H1 (cell line): ENCODE measurements around the gene NR1I2.

Experiments used
- GTF2F1 ChIP-seq: IDR thresholded peaks from 2 replicates; pipeline ENCODE4 v1.6.1; 2012; ENCODE audit warnings: low read depth, low read length, improper control_type of control experiment, borderline replicate concordance
- JUN ChIP-seq: IDR thresholded peaks from 2 replicates; pipeline ENCODE4 v1.6.1; 2011; ENCODE audit warnings: low read depth, mild to moderate bottlenecking, improper control_type of control experiment, low read length
- KDM4A ChIP-seq: IDR thresholded peaks from one replicate; pipeline ENCODE4 v1.7.1; 2012; ENCODE audit warnings: low read depth, mild to moderate bottlenecking, moderate library complexity, low read length, inconsistent platforms; ENCODE audit not compliant: severe bottlenecking
- POLR2A ChIP-seq, 2 experiments: IDR thresholded peaks; 1 replicate in 1 of 2; 2 replicates in 1 of 2; pipeline ENCODE4 v1.6.1; 2011; ENCODE audit warnings: low read depth in 2 of 2, low read length in 2 of 2, mild to moderate bottlenecking in 2 of 2; ENCODE audit errors: control extremely low read depth in 1 of 2
- RNF2 ChIP-seq: fragments of 200-900, 300-1000 bp; sonication (generic); IDR thresholded peaks from 2 replicates; pipeline ENCODE4 v1.7.1; 2016; ENCODE audit warnings: borderline replicate concordance, low read depth, mild to moderate bottlenecking, antibody characterized with exemption, low read length; ENCODE audit not compliant: poor library complexity, severe bottlenecking; ENCODE audit errors: missing control alignments
- TEAD4 ChIP-seq: IDR thresholded peaks from 2 replicates; pipeline ENCODE4 v1.6.1; 2012; ENCODE audit warnings: low read depth, low read length, inconsistent platforms, mixed read lengths
- ZNF274 ChIP-seq: IDR thresholded peaks from 2 replicates; pipeline ENCODE4 v1.7.0; 2012; ENCODE audit warnings: low read length, borderline replicate concordance; ENCODE audit errors: extremely low read depth
- TF ChIP-seq, protein P1 (sequence below), 3 experiments: IDR thresholded peaks; 1 replicate in 2 of 3; 2 replicates in 1 of 3; pipeline versions ENCODE4 v1.5.1 to v1.6.1; 2011; ENCODE audit warnings: low read length in 3 of 3, mild to moderate bottlenecking in 3 of 3, inconsistent platforms in 2 of 3, low read depth in 1 of 3, moderate library complexity in 1 of 3; ENCODE audit not compliant: insufficient read depth in 1 of 3; ENCODE audit errors: control extremely low read depth in 1 of 3

DNA sequence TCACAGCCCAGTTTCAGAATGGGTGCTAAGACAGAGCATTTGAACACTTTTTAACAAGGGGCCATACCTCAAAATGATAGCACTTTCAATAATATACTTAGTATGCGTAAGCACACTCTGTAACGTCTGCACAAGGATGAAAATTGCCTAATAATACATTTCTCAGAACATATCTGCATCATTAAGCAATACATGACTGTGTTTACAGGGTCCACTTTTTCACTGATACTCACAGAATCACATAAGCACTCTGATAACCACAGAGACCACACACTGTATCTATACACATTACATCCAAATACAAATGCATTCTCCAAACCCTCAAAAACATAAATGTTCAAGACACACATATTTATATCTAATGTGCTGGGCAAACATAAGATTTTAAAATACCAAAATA is 79.8 kb downstream of the NR1I2 start:
- TF ChIP-seq RNF2 (no peak), TEAD4 (no peak), ZNF274 (no peak), KDM4A (no peak), JUN (no peak), GTF2F1 (no peak), POLR2A (IDR thresholded peaks at IDR 0.05; ENCODE audit: control extremely low read depth in 1 of 2, low read depth in 2 of 2, low read length in 2 of 2) (no peak)
- TF ChIP-seq, protein P1, sequence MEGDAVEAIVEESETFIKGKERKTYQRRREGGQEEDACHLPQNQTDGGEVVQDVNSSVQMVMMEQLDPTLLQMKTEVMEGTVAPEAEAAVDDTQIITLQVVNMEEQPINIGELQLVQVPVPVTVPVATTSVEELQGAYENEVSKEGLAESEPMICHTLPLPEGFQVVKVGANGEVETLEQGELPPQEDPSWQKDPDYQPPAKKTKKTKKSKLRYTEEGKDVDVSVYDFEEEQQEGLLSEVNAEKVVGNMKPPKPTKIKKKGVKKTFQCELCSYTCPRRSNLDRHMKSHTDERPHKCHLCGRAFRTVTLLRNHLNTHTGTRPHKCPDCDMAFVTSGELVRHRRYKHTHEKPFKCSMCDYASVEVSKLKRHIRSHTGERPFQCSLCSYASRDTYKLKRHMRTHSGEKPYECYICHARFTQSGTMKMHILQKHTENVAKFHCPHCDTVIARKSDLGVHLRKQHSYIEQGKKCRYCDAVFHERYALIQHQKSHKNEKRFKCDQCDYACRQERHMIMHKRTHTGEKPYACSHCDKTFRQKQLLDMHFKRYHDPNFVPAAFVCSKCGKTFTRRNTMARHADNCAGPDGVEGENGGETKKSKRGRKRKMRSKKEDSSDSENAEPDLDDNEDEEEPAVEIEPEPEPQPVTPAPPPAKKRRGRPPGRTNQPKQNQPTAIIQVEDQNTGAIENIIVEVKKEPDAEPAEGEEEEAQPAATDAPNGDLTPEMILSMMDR (IDR thresholded peaks at IDR 0.05; ENCODE audit: control extremely low read depth in 1 of 3, insufficient read depth in 1 of 3, low read depth in 1 of 3, low read length in 3 of 3), result no peak
